AG09309 (cell line): Measurements from ENCODE around the gene DRAXIN.

ENCODE experiments used
- DNase-seq: peaks from one replicate; pipeline ENCODE4 v3.0.0-alpha.2; 2010; ENCODE audit warnings: low read depth
- H3K4me3 ChIP-seq: 2 replicates; pipeline ENCODE4 v1.5.1; 2011; ENCODE audit warnings: mild to moderate bottlenecking, low read depth, low read length, moderate library complexity; ENCODE audit not compliant: control insufficient read depth
- CTCF ChIP-seq: IDR thresholded peaks from 2 replicates; pipeline ENCODE4 v1.5.1; 2011; ENCODE audit warnings: mild to moderate bottlenecking, low read depth, low read length, inconsistent platforms; ENCODE audit not compliant: insufficient read depth, control insufficient read depth; ENCODE audit errors: missing control alignments

Gene DRAXIN

GRCh38 chr1:11654939-11655808, 36.3 kb upstream of the DRAXIN start:
- TF ChIP-seq CTCF = no peak
- no peak for DNase-seq
- peak overlapping the region; percentile 74 for H3K4me3 ChIP-seq

GRCh38 chr1:11657654-11658053, 33.9 kb upstream of the DRAXIN start:
- no peak for TF ChIP-seq CTCF
- DNase-seq = no peak
- no peak overlapping the region for H3K4me3 ChIP-seq

- H3K4me3 ChIP-seq = no peak overlapping the region
- DNase-seq = no peak
- no peak for TF ChIP-seq CTCF
Observed at GRCh38 chr1:11658542-11658941, 33.0 kb upstream of the DRAXIN start.

- no peak overlapping the region for H3K4me3 ChIP-seq
- no peak for DNase-seq
- no peak for TF ChIP-seq CTCF
Observed at GRCh38 chr1:11659748-11660147, 31.8 kb upstream of the DRAXIN start.

- DNase-seq = no peak
- no peak overlapping the region for H3K4me3 ChIP-seq
- no peak for TF ChIP-seq CTCF
Observed at GRCh38 chr1:11661103-11661502, 30.4 kb upstream of the DRAXIN start.

GRCh38 chr1:11664336-11665065, 27.0 kb upstream of the DRAXIN start:
- H3K4me3 ChIP-seq = peak overlapping the region; percentile 52
- TF ChIP-seq CTCF = no peak
- DNase-seq = no peak
